ENCODE results near the gene CTBP2.

Gene CTBP2

DNA sequence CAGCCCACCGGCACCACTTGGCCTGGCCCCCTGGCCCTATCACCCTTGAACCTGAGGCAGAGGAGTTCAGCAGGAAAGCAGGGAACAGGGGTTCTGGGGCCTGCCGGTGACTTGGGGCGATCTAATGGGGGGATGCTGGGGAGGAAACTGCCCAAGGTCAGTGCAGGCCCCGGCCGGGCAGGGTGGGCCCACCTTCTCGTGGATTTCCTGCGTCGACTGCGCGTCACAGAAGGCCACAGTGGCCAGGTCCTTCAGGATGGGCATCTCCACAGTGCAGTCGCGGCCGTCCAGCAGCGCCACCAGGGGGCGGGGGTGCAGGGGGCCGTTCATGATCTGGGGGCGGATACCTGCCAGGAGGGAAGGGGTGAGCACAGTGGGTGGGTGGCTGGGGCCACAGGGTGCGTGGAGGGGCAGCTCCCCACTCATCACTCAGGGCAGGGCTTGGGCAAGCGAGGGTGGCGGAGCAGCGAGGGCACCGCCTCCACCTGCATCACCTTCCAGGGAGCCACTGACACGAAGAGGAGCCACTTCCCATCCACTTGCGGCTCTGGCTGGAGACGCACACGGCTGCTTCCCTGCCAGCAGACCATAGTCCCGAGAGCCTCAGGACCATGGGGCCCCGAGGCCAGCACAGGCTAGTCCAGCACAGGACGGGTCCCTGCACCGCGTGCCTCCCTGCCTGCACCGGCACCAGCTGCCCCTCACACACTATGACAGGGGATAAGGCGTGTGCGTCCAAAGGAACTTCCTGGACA, 157.0 kb downstream of the CTBP2 start:
- DNase-seq: no peak

- DNase-seq: no peak
These were observed 157.8 kb downstream of the CTBP2 start for GRCh38 chr10:125002423-125003145.

- DNase-seq: no peak
These were observed 158.3 kb downstream of the CTBP2 start for GRCh38 chr10:125002047-125002422.

GRCh38 chr10:125001313-125002046, 158.9 kb downstream of the CTBP2 start:
- DNase-seq: no peak

- DNase-seq: no peak
These were observed 159.7 kb downstream of the CTBP2 start for GRCh38 chr10:125000366-125001312.

- DNase-seq: no peak
These were observed 160.7 kb downstream of the CTBP2 start for GRCh38 chr10:124999433-125000365.

- no peak for DNase-seq
These were observed 161.6 kb downstream of the CTBP2 start for GRCh38 chr10:124998624-124999291.

GRCh38 chr10:124997771-124998623, 162.4 kb downstream of the CTBP2 start:
- no peak for DNase-seq

GRCh38 chr10:124997306-124997705, 163.1 kb downstream of the CTBP2 start:
- DNase-seq: no peak

DNA sequence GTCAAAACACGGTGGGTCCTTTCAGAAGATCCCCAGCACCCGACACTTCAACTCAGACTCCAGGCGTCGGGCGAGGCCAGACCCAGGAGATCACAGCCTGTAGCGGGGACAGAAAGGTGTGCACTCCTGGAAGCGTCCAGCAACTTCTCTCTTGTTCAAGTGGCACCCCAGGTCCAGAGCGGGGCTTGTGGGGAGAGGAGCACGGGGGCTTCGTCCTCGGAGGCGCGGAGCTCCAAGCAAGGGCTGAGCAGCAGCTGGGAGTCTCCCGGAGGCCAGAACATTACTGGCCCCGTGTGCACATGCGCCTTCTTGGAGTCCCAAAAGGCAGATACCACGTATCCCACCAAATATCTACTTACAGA, 163.5 kb downstream of the CTBP2 start:
- no peak for DNase-seq

GRCh38 chr10:124996127-124996853, 164.1 kb downstream of the CTBP2 start:
- no peak for DNase-seq

DNA sequence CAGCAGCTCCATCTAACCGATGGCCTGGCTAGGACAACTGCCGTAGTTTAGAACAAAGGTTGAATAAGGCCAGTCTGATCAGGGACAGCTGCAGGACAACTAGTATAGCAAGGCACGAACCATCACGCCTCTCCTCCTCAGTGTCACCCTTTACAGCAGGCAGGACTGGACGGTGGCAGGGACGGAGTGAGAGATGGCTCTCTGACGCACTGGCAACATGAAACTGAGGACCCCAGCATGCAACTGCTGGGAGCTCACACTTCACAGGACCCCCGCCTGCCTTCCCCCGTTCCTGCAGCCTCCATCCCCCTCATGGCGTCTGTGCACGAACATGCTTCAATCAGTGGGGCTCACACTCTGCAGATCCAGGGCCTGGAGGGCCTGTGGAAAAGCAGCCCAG, 164.8 kb downstream of the CTBP2 start:
- DNase-seq: no peak

GRCh38 chr10:124994573-124995473, 165.5 kb downstream of the CTBP2 start:
- DNase-seq: no peak

DNA sequence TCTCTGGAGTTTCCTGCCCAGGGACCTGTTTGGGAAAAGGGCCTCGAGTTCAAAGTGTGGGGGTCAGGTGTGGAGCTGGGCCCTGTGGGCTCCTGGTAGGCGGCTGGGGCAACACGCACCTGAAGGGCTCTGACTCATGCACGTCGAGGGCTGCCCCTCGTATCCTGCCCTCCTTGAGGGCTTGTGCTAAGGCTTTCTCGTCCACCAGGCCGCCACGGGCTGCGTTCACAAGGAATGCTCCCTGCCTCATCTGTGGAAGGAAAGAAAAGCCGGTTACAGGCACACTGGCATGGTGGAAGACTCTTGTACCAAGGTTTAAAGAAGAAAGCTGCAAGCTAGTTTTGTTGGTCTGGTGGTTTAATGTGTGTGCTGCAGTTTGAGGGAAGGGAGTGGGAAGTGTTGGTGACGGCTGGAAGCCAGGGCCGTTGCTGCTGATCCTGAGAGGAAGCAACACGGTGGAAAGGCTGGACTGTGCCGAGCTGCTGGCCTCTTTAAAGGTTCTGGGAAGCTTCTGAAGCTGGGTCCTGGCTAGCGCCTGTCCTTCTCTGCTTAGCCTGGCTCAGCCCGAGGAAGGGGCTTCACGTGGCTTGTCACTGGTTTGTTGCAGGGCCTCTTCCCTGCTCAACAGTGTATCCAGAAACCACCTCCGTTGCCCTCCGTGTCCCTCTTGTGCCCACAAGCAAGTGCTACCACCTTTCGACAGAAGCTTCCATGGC, 166.5 kb downstream of the CTBP2 start:
- DNase-seq: no peak

DNA sequence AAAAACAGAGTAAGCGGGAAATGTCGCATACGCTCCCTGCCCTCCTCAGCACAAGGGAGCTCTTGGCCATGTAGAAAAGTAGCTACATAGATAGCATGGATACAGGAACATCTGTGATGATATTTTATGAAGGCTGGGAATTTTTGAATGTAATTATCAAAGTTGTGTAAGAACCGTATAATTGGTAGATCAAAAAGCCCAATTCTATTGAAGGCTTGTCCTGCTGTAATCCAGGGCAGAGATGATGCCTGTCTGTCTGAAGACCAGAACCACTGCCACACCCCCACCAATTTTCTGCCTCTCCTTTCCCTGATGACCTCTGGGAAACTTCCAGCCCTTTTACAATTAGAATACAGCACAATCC, 167.0 kb downstream of the CTBP2 start:
- DNase-seq: no peak

DNA sequence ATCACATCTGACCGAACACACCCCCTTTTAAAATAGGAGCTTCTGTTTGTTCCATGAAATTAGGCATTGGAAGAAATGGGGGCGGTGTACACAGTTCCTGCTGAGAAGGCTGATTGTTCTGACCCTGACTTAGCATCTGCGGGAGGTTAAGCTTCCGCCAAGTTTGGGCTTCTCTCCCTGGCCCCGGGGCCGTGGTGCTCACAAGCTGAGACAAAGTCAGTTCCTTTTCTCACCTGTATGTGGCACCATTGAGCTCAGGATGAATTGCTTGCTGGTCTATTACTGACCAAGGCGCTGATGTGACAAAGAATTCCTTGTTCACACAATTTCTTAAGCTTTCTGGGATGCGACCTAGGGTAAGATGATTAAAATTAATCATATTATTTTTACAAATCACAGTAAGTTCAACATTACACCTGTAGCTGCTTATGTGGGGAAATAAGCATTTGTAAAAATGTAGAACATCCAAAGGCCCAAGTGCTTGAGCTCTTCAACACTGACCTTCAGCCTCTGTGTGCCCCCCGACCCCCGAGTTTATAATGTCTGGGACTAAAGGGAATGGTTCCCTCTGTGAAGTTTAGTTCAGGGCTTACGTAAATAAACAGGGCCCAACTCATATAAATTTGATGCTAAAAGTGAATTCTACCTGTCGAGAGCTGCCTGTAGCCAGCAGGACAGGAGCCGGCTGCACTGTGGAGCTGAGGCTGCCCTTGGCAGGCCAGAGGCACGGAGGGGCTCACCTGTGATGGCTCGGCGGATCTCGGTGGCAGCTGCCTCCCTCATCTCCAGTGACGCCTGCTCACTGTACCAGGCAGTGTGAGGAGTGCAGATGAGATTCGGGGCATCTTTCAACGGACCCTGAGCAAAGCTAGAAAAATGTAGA, 167.7 kb downstream of the CTBP2 start:
- DNase-seq: peak; percentile 36

- DNase-seq: no peak
These were observed 168.5 kb downstream of the CTBP2 start for GRCh38 chr10:124991835-124992234.

Data from CD4-positive, alpha-beta T cell treated with Interleukin-17A for 1 hour (primary cell).